ENCODE measurements around the gene CEP350.

CEP350 gene

DNA sequence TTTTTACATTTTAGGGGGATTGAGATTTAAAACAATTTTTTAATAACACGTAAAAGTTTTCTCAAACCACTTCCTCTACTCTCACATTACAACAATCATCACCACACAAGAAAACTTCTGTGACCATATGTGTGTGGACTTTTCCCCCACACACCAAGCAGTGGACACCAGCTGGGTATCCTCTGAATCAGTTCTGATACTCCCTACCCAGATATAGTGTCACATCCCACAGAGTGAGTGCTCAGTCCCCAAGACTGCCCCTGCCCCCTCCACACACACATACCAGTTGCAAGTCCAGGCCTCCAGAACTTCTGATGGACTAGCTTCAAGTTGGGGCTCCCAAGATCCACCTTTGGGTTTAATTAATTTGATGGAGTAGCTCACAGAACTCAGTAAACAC is 146.8 kb downstream of the CEP350 start:
- H3K36me3 ChIP-seq: peaks cover 53% of the 10 kb centered on the region
- no peak overlapping the region for H3K4me3 ChIP-seq (ENCODE audit: low read depth in 1 of 2, low read length in 1 of 2)
- TF ChIP-seq, protein P1, sequence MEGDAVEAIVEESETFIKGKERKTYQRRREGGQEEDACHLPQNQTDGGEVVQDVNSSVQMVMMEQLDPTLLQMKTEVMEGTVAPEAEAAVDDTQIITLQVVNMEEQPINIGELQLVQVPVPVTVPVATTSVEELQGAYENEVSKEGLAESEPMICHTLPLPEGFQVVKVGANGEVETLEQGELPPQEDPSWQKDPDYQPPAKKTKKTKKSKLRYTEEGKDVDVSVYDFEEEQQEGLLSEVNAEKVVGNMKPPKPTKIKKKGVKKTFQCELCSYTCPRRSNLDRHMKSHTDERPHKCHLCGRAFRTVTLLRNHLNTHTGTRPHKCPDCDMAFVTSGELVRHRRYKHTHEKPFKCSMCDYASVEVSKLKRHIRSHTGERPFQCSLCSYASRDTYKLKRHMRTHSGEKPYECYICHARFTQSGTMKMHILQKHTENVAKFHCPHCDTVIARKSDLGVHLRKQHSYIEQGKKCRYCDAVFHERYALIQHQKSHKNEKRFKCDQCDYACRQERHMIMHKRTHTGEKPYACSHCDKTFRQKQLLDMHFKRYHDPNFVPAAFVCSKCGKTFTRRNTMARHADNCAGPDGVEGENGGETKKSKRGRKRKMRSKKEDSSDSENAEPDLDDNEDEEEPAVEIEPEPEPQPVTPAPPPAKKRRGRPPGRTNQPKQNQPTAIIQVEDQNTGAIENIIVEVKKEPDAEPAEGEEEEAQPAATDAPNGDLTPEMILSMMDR (IDR thresholded peaks at IDR 0.05): no peak
- H3K27ac ChIP-seq: no peak overlapping the region
- peaks cover 5 to 8% of the 10 kb centered on the region in 2 experiments for H3K4me1 ChIP-seq (ENCODE audit: control insufficient read depth in 1 of 2, insufficient read depth in 1 of 2, low read depth in 1 of 2, low read length in 1 of 2)
- no peaks in the 10 kb centered on the region for H3K9me3 ChIP-seq
- H3K27me3 ChIP-seq: no peaks in the 10 kb centered on the region

GRCh38 chr1:180103819-180104218 is 149.2 kb downstream of the CEP350 start:
- Histone ChIP-seq H3K9me3 (no peaks in the 10 kb centered on the region), H3K36me3 (peaks cover 39% of the 10 kb centered on the region), H3K27ac (no peak overlapping the region), H3K4me1 (ENCODE audit: control insufficient read depth in 1 of 2, insufficient read depth in 1 of 2, low read depth in 1 of 2, low read length in 1 of 2) (peaks cover 12 to 17% of the 10 kb centered on the region in 2 experiments), H3K4me3 (ENCODE audit: low read depth in 1 of 2, low read length in 1 of 2) (no peak overlapping the region), H3K27me3 (no peaks in the 10 kb centered on the region)
- TF ChIP-seq, protein P1 (IDR thresholded peaks at IDR 0.05): no peak

GRCh38 chr1:180112091-180112490 is 157.5 kb downstream of the CEP350 start:
- TF ChIP-seq, protein P1 (IDR thresholded peaks at IDR 0.05): no peak
- Histone ChIP-seq H3K27me3 (no peaks in the 10 kb centered on the region), H3K4me3 (ENCODE audit: low read depth in 1 of 2, low read length in 1 of 2) (no peak overlapping the region), H3K36me3 (peaks cover 39% of the 10 kb centered on the region), H3K9me3 (no peaks in the 10 kb centered on the region), H3K27ac (no peak overlapping the region), H3K4me1 (ENCODE audit: control insufficient read depth in 1 of 2, insufficient read depth in 1 of 2, low read depth in 1 of 2, low read length in 1 of 2) (peaks cover 18 to 22% of the 10 kb centered on the region in 2 experiments)

- TF ChIP-seq, protein P1 (IDR thresholded peaks at IDR 0.05): no peak
- Histone ChIP-seq H3K36me3 (peaks cover 34% of the 10 kb centered on the region), H3K4me3 (ENCODE audit: low read depth in 1 of 2, low read length in 1 of 2) (no peak overlapping the region), H3K27ac (no peak overlapping the region), H3K4me1 (ENCODE audit: control insufficient read depth in 1 of 2, insufficient read depth in 1 of 2, low read depth in 1 of 2, low read length in 1 of 2) (peaks cover 26 to 27% of the 10 kb centered on the region in 2 experiments), H3K27me3 (no peaks in the 10 kb centered on the region), H3K9me3 (no peaks in the 10 kb centered on the region)
Measured at GRCh38 chr1:180112984-180113647, 158.5 kb downstream of the CEP350 start.

DNA sequence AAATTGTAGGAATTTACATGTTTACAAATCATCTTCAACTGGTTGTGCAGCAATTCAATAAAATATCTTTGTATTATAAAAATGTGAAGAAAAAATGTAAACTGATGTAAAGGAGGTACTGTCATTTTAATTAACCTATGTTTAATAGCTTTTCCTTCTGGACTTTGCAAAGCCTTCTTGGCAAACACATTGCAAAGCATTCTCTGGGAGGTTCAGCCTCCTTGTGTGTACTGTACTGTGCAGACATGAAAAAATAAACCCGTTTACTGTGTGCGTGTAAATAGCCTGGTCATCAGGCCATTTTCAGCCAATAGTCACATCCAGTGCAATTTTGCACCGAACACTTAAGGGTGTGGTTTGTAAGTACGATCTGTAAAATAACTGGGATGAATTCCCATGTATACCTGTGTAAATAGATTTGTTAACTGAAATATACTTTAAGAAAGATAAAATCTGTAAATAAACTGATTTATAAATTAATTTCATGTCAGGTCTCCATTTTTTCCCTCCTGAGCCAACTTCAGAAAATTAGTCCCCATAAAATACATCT is 159.9 kb downstream of the CEP350 start:
- TF ChIP-seq, protein P1 (IDR thresholded peaks at IDR 0.05): no peak
- no peaks in the 10 kb centered on the region for H3K27me3 ChIP-seq
- H3K4me3 ChIP-seq (ENCODE audit: low read depth in 1 of 2, low read length in 1 of 2): no peak overlapping the region
- H3K9me3 ChIP-seq: no peaks in the 10 kb centered on the region
- peaks cover 34% of the 10 kb centered on the region for H3K36me3 ChIP-seq
- no peak overlapping the region for H3K27ac ChIP-seq
- H3K4me1 ChIP-seq (ENCODE audit: control insufficient read depth in 1 of 2, insufficient read depth in 1 of 2, low read depth in 1 of 2, low read length in 1 of 2): peaks cover 14 to 17% of the 10 kb centered on the region in 2 experiments
